AG09319 (cell line): ENCODE measurements around the gene ZNF226.
"Not testable (repeated sequence)": the region's sequence is repeated elsewhere in the genome, so short reads cannot be mapped to it uniquely, and the experiment has no call there.

Experiments used
- DNase-seq: peaks from one replicate; pipeline ENCODE4 v3.0.0-alpha.2; 2010; ENCODE audit warnings: low read depth; ENCODE audit errors: extremely low read depth
- TF ChIP-seq, protein P1 (sequence below): IDR thresholded peaks from 2 replicates; pipeline ENCODE4 v1.5.1; 2011; ENCODE audit warnings: low read depth, mild to moderate bottlenecking, inconsistent platforms, low read length, moderate library complexity

Gene ZNF226

GRCh38 chr19:44212866-44213346 is 48.0 kb downstream of the ZNF226 start:
- DNase-seq: no peak
- TF ChIP-seq, protein P1, sequence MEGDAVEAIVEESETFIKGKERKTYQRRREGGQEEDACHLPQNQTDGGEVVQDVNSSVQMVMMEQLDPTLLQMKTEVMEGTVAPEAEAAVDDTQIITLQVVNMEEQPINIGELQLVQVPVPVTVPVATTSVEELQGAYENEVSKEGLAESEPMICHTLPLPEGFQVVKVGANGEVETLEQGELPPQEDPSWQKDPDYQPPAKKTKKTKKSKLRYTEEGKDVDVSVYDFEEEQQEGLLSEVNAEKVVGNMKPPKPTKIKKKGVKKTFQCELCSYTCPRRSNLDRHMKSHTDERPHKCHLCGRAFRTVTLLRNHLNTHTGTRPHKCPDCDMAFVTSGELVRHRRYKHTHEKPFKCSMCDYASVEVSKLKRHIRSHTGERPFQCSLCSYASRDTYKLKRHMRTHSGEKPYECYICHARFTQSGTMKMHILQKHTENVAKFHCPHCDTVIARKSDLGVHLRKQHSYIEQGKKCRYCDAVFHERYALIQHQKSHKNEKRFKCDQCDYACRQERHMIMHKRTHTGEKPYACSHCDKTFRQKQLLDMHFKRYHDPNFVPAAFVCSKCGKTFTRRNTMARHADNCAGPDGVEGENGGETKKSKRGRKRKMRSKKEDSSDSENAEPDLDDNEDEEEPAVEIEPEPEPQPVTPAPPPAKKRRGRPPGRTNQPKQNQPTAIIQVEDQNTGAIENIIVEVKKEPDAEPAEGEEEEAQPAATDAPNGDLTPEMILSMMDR: no peak

GRCh38 chr19:44219926-44220325 is 55.0 kb downstream of the ZNF226 start:
- DNase-seq: not testable (repeated sequence)

DNA sequence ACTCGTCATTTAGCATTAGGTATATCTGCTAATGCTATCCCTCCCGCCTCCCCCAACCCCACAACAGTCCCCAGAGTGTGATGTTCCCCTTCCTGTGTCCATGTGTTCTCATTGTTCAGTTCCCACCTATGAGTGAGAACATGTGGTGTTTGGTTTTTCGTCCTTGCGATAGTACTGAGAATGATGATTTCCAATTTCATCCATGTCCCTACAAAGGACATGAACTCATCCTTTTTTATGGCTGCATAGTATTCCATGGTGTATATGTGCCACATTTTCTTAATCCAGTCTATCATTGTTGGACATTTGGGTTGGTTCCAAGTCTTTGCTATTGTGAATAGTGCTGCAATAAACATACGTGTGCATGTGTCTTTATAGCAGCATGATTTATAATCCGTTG is 55.9 kb downstream of the ZNF226 start:
- DNase-seq: not testable (repeated sequence)

- DNase-seq: not testable (repeated sequence)
These were observed 56.4 kb downstream of the ZNF226 start for GRCh38 chr19:44221291-44221690.
